ENCODE measurements around the gene CCNY.

DNA sequence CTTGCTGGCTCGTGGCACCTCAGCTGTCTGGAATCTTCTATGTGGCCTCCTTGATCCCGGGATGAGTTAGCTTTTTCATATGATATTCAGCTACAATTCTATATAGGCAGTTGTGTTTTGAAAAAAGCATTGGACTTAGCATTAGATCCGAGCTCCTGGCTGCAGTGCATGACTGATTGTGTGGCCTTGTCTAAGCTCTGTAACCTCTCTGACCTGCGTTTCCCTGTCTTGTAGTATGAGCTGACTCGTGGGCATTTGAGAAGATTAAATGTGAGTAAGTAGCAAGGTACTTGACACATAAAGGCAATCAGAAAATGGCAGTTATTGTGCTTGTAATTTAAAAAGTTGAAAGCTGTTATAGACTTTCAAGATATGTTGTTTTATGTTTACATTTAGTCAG is 85.9 kb downstream of the CCNY start:
- TF ChIP-seq MYC (CRISPR knock-in tag; IDR thresholded peaks at IDR 0.05; ENCODE audit: borderline replicate concordance) (no peak), FIP1L1 (IDR thresholded peaks at IDR 0.05; ENCODE audit: borderline replicate concordance, insufficient read depth, low read depth, low read length) (no peak), NR2C2 (CRISPR knock-in tag; IDR thresholded peaks at IDR 0.05; ENCODE audit: borderline replicate concordance) (no peak), SATB2 (CRISPR knock-in tag; IDR thresholded peaks at IDR 0.05) (no peak), EP300 (IDR thresholded peaks at IDR 0.05; ENCODE audit: low read depth in 2 of 2, low read length in 2 of 2) (no peak), EP300 (CRISPR knock-in tag; IDR thresholded peaks at IDR 0.05; ENCODE audit: borderline replicate concordance) (no peak), KLF16 (CRISPR knock-in tag; IDR thresholded peaks at IDR 0.05) (no peak)
- TF ChIP-seq, protein P1, sequence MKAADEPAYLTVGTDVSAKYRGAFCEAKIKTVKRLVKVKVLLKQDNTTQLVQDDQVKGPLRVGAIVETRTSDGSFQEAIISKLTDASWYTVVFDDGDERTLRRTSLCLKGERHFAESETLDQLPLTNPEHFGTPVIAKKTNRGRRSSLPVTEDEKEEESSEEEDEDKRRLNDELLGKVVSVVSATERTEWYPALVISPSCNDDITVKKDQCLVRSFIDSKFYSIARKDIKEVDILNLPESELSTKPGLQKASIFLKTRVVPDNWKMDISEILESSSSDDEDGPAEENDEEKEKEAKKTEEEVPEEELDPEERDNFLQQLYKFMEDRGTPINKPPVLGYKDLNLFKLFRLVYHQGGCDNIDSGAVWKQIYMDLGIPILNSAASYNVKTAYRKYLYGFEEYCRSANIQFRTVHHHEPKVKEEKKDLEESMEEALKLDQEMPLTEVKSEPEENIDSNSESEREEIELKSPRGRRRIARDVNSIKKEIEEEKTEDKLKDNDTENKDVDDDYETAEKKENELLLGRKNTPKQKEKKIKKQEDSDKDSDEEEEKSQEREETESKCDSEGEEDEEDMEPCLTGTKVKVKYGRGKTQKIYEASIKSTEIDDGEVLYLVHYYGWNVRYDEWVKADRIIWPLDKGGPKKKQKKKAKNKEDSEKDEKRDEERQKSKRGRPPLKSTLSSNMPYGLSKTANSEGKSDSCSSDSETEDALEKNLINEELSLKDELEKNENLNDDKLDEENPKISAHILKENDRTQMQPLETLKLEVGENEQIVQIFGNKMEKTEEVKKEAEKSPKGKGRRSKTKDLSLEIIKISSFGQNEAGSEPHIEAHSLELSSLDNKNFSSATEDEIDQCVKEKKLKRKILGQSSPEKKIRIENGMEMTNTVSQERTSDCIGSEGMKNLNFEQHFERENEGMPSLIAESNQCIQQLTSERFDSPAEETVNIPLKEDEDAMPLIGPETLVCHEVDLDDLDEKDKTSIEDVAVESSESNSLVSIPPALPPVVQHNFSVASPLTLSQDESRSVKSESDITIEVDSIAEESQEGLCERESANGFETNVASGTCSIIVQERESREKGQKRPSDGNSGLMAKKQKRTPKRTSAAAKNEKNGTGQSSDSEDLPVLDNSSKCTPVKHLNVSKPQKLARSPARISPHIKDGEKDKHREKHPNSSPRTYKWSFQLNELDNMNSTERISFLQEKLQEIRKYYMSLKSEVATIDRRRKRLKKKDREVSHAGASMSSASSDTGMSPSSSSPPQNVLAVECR (CRISPR knock-in tag; IDR thresholded peaks at IDR 0.05; ENCODE audit: borderline replicate concordance) = no peak
- TF ChIP-seq, protein P2, sequence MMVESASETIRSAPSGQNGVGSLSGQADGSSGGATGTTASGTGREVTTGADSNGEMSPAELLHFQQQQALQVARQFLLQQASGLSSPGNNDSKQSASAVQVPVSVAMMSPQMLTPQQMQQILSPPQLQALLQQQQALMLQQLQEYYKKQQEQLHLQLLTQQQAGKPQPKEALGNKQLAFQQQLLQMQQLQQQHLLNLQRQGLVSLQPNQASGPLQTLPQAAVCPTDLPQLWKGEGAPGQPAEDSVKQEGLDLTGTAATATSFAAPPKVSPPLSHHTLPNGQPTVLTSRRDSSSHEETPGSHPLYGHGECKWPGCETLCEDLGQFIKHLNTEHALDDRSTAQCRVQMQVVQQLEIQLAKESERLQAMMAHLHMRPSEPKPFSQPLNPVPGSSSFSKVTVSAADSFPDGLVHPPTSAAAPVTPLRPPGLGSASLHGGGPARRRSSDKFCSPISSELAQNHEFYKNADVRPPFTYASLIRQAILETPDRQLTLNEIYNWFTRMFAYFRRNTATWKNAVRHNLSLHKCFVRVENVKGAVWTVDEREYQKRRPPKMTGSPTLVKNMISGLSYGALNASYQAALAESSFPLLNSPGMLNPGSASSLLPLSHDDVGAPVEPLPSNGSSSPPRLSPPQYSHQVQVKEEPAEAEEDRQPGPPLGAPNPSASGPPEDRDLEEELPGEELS (CRISPR knock-in tag; IDR thresholded peaks at IDR 0.05) = no peak
- TF ChIP-seq, protein P3, sequence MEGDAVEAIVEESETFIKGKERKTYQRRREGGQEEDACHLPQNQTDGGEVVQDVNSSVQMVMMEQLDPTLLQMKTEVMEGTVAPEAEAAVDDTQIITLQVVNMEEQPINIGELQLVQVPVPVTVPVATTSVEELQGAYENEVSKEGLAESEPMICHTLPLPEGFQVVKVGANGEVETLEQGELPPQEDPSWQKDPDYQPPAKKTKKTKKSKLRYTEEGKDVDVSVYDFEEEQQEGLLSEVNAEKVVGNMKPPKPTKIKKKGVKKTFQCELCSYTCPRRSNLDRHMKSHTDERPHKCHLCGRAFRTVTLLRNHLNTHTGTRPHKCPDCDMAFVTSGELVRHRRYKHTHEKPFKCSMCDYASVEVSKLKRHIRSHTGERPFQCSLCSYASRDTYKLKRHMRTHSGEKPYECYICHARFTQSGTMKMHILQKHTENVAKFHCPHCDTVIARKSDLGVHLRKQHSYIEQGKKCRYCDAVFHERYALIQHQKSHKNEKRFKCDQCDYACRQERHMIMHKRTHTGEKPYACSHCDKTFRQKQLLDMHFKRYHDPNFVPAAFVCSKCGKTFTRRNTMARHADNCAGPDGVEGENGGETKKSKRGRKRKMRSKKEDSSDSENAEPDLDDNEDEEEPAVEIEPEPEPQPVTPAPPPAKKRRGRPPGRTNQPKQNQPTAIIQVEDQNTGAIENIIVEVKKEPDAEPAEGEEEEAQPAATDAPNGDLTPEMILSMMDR (CRISPR knock-in tag; IDR thresholded peaks at IDR 0.05) = no peak

All from HepG2 (cell line).